Gastroesophageal sphincter (tissue), 4 donors: ENCODE results near the gene FRMD5. TPM values are rescaled to one million over a fixed set of nuclear protein-coding genes. Genes with fewer than 3 reads are reported as not detected.

Experiments
- ATAC-seq: fragments of 150-250 bp; one replicate; pipeline ENCODE4 v1.9.1; 2016; ENCODE audit warnings: mild to moderate bottlenecking, moderate library complexity
- H3K27ac ChIP-seq, 4 donors: fragments of 200-600 bp; sonication (generic) in 3 of 4; 1 replicate in 3 of 4; 2 replicates in 1 of 4; pipeline ENCODE4 v1.5.1; 2016 to 2019
- H3K27me3 ChIP-seq: fragments of 200-600 bp; sonication (generic); one replicate; pipeline ENCODE4 v1.5.1; 2019
- H3K36me3 ChIP-seq, 2 donors: fragments of 200-600 bp; sonication (generic); one replicate each; pipeline ENCODE4 v1.5.1; 2019; ENCODE audit warnings: control low read depth in 1 of 2
- H3K4me1 ChIP-seq, 3 donors: fragments of 200-600 bp; sonication (generic); 1 replicate in 2 of 3; 2 replicates in 1 of 3; pipeline ENCODE4 v1.5.1; 2016 to 2019; ENCODE audit warnings: control low read depth in 2 of 3
- H3K4me3 ChIP-seq, 2 donors: fragments of 200-600 bp; sonication (generic); one replicate each; pipeline ENCODE4 v1.5.1; 2019; ENCODE audit warnings: mild to moderate bottlenecking in 1 of 2, moderate library complexity in 1 of 2
- H3K9me3 ChIP-seq, 3 donors: fragments of 200-600 bp; sonication (generic); one replicate each; pipeline ENCODE4 v1.5.1; 2017 to 2019; ENCODE audit warnings: control low read depth in 2 of 3
- CTCF ChIP-seq, 4 experiments: fragments of 200-600 bp in 2 of 4; fragments of 450-650 bp in 2 of 4; sonication (generic) in 1 of 4; IDR thresholded peaks; one replicate each; pipeline ENCODE4 v1.5.1; 2017 to 2019; ENCODE audit warnings: antibody characterized with exemption in 4 of 4, mild to moderate bottlenecking in 2 of 4, moderate library complexity in 2 of 4
- EP300 ChIP-seq: sonication (generic); formaldehyde crosslinking; IDR thresholded peaks from one replicate; pipeline ENCODE4 v1.6.1; 2017; ENCODE audit warnings: antibody characterized with exemption, mild to moderate bottlenecking
- POLR2A ChIP-seq, 2 donors: fragments of 450-650 bp; IDR thresholded peaks; one replicate each; pipeline ENCODE4 v1.6.1; 2017; ENCODE audit warnings: antibody characterized with exemption in 2 of 2, mild to moderate bottlenecking in 2 of 2, moderate library complexity in 1 of 2
- POLR2AphosphoS5 ChIP-seq: sonication (generic); formaldehyde crosslinking; IDR thresholded peaks from one replicate; pipeline ENCODE4 v1.6.1; 2017; ENCODE audit warnings: antibody characterized with exemption
- WGBS, 2 donors: methylation state at CpG; one replicate each; pipeline ENCODE4 v1.1.5; 2018; ENCODE audit warnings: low coverage in 1 of 2; 5-methylcytosine and 5-hydroxymethylcytosine counted together
- total RNA-seq, 4 donors: library from RNA; depleted of rRNA; stranded (reverse); fragments of >200 nt; gene quantifications; one replicate each; pipeline ENCODE4 v1.1.0, GENCODE V29; 2016

The FRMD5 gene
- total RNA-seq, 4 donors from 2014 or later, result 0.47 to 1.2 (median 0.90) TPM

GRCh38 chr15:44136991-44137477 is 58.0 kb downstream of the FRMD5 start:
- no peaks in the 10 kb centered on the region for H3K27me3 ChIP-seq
- 70 to 73% methylated on average over 1 to 2 of the region's 3 CpGs for WGBS, 2 donors
- no peak for ATAC-seq

GRCh38 chr15:44132057-44132456 is 63.0 kb downstream of the FRMD5 start:
- Histone ChIP-seq H3K27me3 (no peaks in the 10 kb centered on the region), H3K4me1 (no peaks in the 10 kb centered on the region), H3K4me3 (no peak overlapping the region), H3K27ac (no peak overlapping the region), H3K36me3 (no peaks in the 10 kb centered on the region), H3K9me3 (no peaks in the 10 kb centered on the region)
- TF ChIP-seq POLR2AphosphoS5 (no peak), CTCF (IDR thresholded peaks at IDR 0.05) (no peak), POLR2A (IDR thresholded peaks at IDR 0.05) (no peak), EP300 (no peak)
- 59 to 94% methylated on average over 5 to 6 of the region's 10 CpGs for WGBS, 2 donors
- no peak for ATAC-seq

More at GRCh38 chr15:44136991-44137477, 58.0 kb downstream of the FRMD5 start:
- H3K4me1 ChIP-seq, result no peaks in the 10 kb centered on the region
- H3K4me3 ChIP-seq, result no peak overlapping the region
- no peaks in the 10 kb centered on the region for H3K9me3 ChIP-seq
- TF ChIP-seq CTCF (IDR thresholded peaks at IDR 0.05) (no peak), POLR2A (IDR thresholded peaks at IDR 0.05) (no peak), POLR2AphosphoS5 (no peak), EP300 (no peak)
- H3K27ac ChIP-seq, result no peak overlapping the region
- H3K36me3 ChIP-seq, result no peaks in the 10 kb centered on the region

GRCh38 chr15:44130778-44131177 is 64.3 kb downstream of the FRMD5 start:
- Histone ChIP-seq H3K36me3 (no peaks in the 10 kb centered on the region), H3K4me3 (no peak overlapping the region), H3K9me3 (no peaks in the 10 kb centered on the region), H3K27ac (no peak overlapping the region), H3K4me1 (no peaks in the 10 kb centered on the region), H3K27me3 (no peaks in the 10 kb centered on the region)
- no peak for ATAC-seq
- TF ChIP-seq POLR2A (IDR thresholded peaks at IDR 0.05), result no peak
- no peak for TF ChIP-seq POLR2AphosphoS5
- no peak for TF ChIP-seq EP300
- no peak for TF ChIP-seq CTCF (IDR thresholded peaks at IDR 0.05)

GRCh38 chr15:44129911-44130310 is 65.2 kb downstream of the FRMD5 start:
- Histone ChIP-seq H3K9me3 (no peaks in the 10 kb centered on the region), H3K27ac (no peak overlapping the region), H3K27me3 (no peaks in the 10 kb centered on the region), H3K4me3 (no peak overlapping the region), H3K36me3 (no peaks in the 10 kb centered on the region), H3K4me1 (no peaks in the 10 kb centered on the region)
- WGBS, 2 donors, result 84% methylated on average over 3 to 4 of the region's 5 CpGs
- TF ChIP-seq POLR2A (IDR thresholded peaks at IDR 0.05), result no peak
- no peak for TF ChIP-seq CTCF (IDR thresholded peaks at IDR 0.05)
- TF ChIP-seq EP300, result no peak
- TF ChIP-seq POLR2AphosphoS5, result no peak
- no peak for ATAC-seq

GRCh38 chr15:44128443-44128842 is 66.6 kb downstream of the FRMD5 start:
- ATAC-seq, result no peak
- Histone ChIP-seq H3K27me3 (no peaks in the 10 kb centered on the region), H3K9me3 (no peaks in the 10 kb centered on the region), H3K4me3 (no peak overlapping the region), H3K27ac (no peak overlapping the region), H3K36me3 (no peaks in the 10 kb centered on the region), H3K4me1 (no peaks in the 10 kb centered on the region)
- TF ChIP-seq POLR2A (IDR thresholded peaks at IDR 0.05) (no peak), EP300 (no peak)
